ENCODE data around the gene RYR1.

- TF ChIP-seq CTCF (IDR thresholded peaks at IDR 0.05; ENCODE audit: poor library complexity) (no peak), EZH2 (IDR thresholded peaks at IDR 0.05; ENCODE audit: borderline replicate concordance) (no peak)
These were observed 184.5 kb downstream of the RYR1 start, which contains the start of gene MAP4K1 for GRCh38 chr19:38617764-38618589.

All from hepatocyte (in vitro differentiated cells).